Epithelial cell of esophagus (primary cell): ENCODE results near the gene DLG3.
A peak's percentile ranks its signal among the peaks of the same experiment; 100 is the strongest.

ENCODE experiments used
- DNase-seq: peaks from one replicate; pipeline ENCODE4 v3.0.0; 2010; ENCODE audit warnings: low read depth
- H3K4me3 ChIP-seq: 2 replicates; pipeline ENCODE4 v1.5.1; 2011; ENCODE audit warnings: mild to moderate bottlenecking, low read length, control low read depth
- CTCF ChIP-seq: IDR thresholded peaks from 2 replicates; pipeline ENCODE4 v1.5.1; 2011; ENCODE audit warnings: low read depth, mild to moderate bottlenecking, low read length, control low read depth, inconsistent platforms; ENCODE audit not compliant: insufficient read depth; ENCODE audit errors: missing control alignments

DLG3 gene

GRCh38 chrX:70480660-70481018 lies 36.0 kb downstream of the DLG3 start:
- TF ChIP-seq CTCF = no peak
- no peak for DNase-seq
- H3K4me3 ChIP-seq = no peak overlapping the region

- DNase-seq = no peak
- no peak for TF ChIP-seq CTCF
- H3K4me3 ChIP-seq = no peak overlapping the region
Observed at GRCh38 chrX:70481471-70482270, 37.0 kb downstream of the DLG3 start.

- no peak overlapping the region for H3K4me3 ChIP-seq
- TF ChIP-seq CTCF = no peak
- no peak for DNase-seq
Observed at GRCh38 chrX:70482300-70482699, 37.7 kb downstream of the DLG3 start.

- peak; percentile 48 for DNase-seq
- H3K4me3 ChIP-seq = no peak overlapping the region
- TF ChIP-seq CTCF = no peak
Observed at GRCh38 chrX:70485466-70485865, 40.8 kb downstream of the DLG3 start.

GRCh38 chrX:70488856-70489255 lies 44.2 kb downstream of the DLG3 start:
- no peak overlapping the region for H3K4me3 ChIP-seq
- no peak for TF ChIP-seq CTCF
- DNase-seq = no peak

- no peak overlapping the region for H3K4me3 ChIP-seq
- no peak for TF ChIP-seq CTCF
- DNase-seq = peak; percentile 40
Observed at GRCh38 chrX:70494441-70494840, 49.8 kb downstream of the DLG3 start.

- no peak for DNase-seq
- H3K4me3 ChIP-seq = no peak overlapping the region
- no peak for TF ChIP-seq CTCF
Observed at GRCh38 chrX:70496491-70496890, 51.9 kb downstream of the DLG3 start.
